Right lobe of liver (tissue), 4 donors: ENCODE data around the gene PNPLA1.

Source experiments
- CTCF ChIP-seq, 4 donors: fragments of 200-600 bp in 3 of 4; fragments of 450-650 bp in 1 of 4; IDR thresholded peaks; one replicate each; pipeline versions ENCODE4 v1.5.1 to v1.8.0; 2016 to 2022; ENCODE audit warnings: antibody characterized with exemption in 4 of 4, mild to moderate bottlenecking in 2 of 4
- POLR2A ChIP-seq: fragments of 450-650 bp; IDR thresholded peaks from one replicate; pipeline ENCODE4 v1.6.1; 2017; ENCODE audit warnings: antibody characterized with exemption, mild to moderate bottlenecking
- donor health status: DM: no; HTN: no; CAD: no.
- donor health status: DM: no; HTN: no; CAD: no.
- donor health status: DM: no; HTN: yes; CAD: no.

- TF ChIP-seq POLR2A (no peak), CTCF (IDR thresholded peaks at IDR 0.05) (no peak)
Observed at GRCh38 chr6:36244641-36245280, 25.1 kb upstream of the PNPLA1 start.
